WTC11 (cell line): ENCODE data around the gene CCDC30. TPM values are rescaled to one million over a fixed set of nuclear protein-coding genes. Genes with fewer than 3 reads are reported as not detected.
A peak's percentile ranks its signal among the peaks of the same experiment; 100 is the strongest.

Experiments
- ATAC-seq: fragments of 200-7000 bp; cut with Tn5 transposase; 2 replicates; pipeline ENCODE4 v1.10.0; 2021; ENCODE audit warnings: mild to moderate bottlenecking, moderate library complexity
- CTCF ChIA-PET: fragments of 300-600 bp; sonication (Branson Sonifier 250); formaldehyde crosslinking; loops from one replicate; lab custom pipeline; 2021; ENCODE audit warnings: antibody characterized with exemption; lab: Charles Lee
- POLR2A ChIA-PET: fragments of 350-600 bp; sonication (Branson Sonifier 250); formaldehyde crosslinking; loops from one replicate; lab custom pipeline; 2021; ENCODE audit warnings: antibody characterized with exemption; lab: Charles Lee
- DNase-seq: peaks from one replicate; pipeline ENCODE4 v3.0.0; 2021; ENCODE audit warnings: low spot score
- H3K27ac Mint-ChIP-seq: 2 replicates; pipeline ENCODE4 v1.8.0; 2021; ENCODE audit warnings: mixed read lengths
- H3K27me3 Mint-ChIP-seq: 2 replicates; pipeline ENCODE4 v1.8.0; 2021; ENCODE audit warnings: low read depth, mild to moderate bottlenecking, moderate library complexity, mixed read lengths
- H3K36me3 Mint-ChIP-seq: 2 replicates; pipeline ENCODE4 v1.8.0; 2021; ENCODE audit warnings: mixed read lengths
- H3K4me1 Mint-ChIP-seq: 2 replicates; pipeline ENCODE4 v1.8.0; 2022; ENCODE audit warnings: mixed read lengths
- H3K4me3 Mint-ChIP-seq: 2 replicates; pipeline ENCODE4 v1.8.0; 2021; ENCODE audit warnings: mild to moderate bottlenecking, moderate library complexity, mixed read lengths
- H3K9me3 Mint-ChIP-seq: 2 replicates; pipeline ENCODE4 v1.8.0; 2021; ENCODE audit warnings: mixed read lengths
- E2F1 ChIP-seq: sonication (generic); formaldehyde crosslinking; IDR thresholded peaks from 2 replicates; pipeline ENCODE4 v1.8.0; 2022; ENCODE audit warnings: mild to moderate bottlenecking, missing genetic modification reagents
- ELF4 ChIP-seq: sonication (generic); formaldehyde crosslinking; IDR thresholded peaks from 2 replicates; pipeline ENCODE4 v1.8.1; 2022; ENCODE audit warnings: low read depth, mild to moderate bottlenecking, moderate library complexity, missing genetic modification reagents
- EMX1 ChIP-seq: fragments of 250-450 bp; sonication (Bioruptor Pico); IDR thresholded peaks from 2 replicates; pipeline ENCODE4 v1.8.0; 2021; ENCODE audit warnings: mild to moderate bottlenecking
- ESRRA ChIP-seq: sonication (generic); formaldehyde crosslinking; IDR thresholded peaks from 2 replicates; pipeline ENCODE4 v1.8.1; 2022; ENCODE audit warnings: mild to moderate bottlenecking, missing genetic modification reagents, borderline replicate concordance
- ETV6 ChIP-seq: sonication (generic); formaldehyde crosslinking; IDR thresholded peaks from 2 replicates; pipeline ENCODE4 v1.8.1; 2022; ENCODE audit warnings: mild to moderate bottlenecking, missing genetic modification reagents
- FOXK1 ChIP-seq: sonication (generic); formaldehyde crosslinking; IDR thresholded peaks from 2 replicates; pipeline ENCODE4 v1.8.0; 2022; ENCODE audit warnings: mild to moderate bottlenecking, moderate library complexity, missing genetic modification reagents
- GABPB1 ChIP-seq: sonication (generic); formaldehyde crosslinking; IDR thresholded peaks from 2 replicates; pipeline ENCODE4 v1.8.1; 2023; ENCODE audit warnings: mild to moderate bottlenecking, missing genetic modification reagents
- IRF2 ChIP-seq: sonication (generic); formaldehyde crosslinking; IDR thresholded peaks from 2 replicates; pipeline ENCODE4 v1.8.0; 2022; ENCODE audit warnings: low read depth, missing genetic modification reagents, borderline replicate concordance
- JAZF1 ChIP-seq: fragments of 250-450 bp; sonication (Bioruptor Pico); IDR thresholded peaks from 2 replicates; pipeline ENCODE4 v1.9.0; 2021; ENCODE audit warnings: moderate library complexity, mild to moderate bottlenecking, inconsistent platforms
- JUN ChIP-seq: sonication (generic); formaldehyde crosslinking; IDR thresholded peaks from 2 replicates; pipeline ENCODE4 v1.8.0; 2023; ENCODE audit warnings: mild to moderate bottlenecking, missing genetic modification reagents
- MAX ChIP-seq: sonication (generic); formaldehyde crosslinking; IDR thresholded peaks from 2 replicates; pipeline ENCODE4 v1.8.0; 2022; ENCODE audit warnings: mild to moderate bottlenecking, missing genetic modification reagents
- NFATC4 ChIP-seq: fragments of 250-450 bp; sonication (Bioruptor Pico); IDR thresholded peaks from 2 replicates; pipeline ENCODE4 v1.9.0; 2021; ENCODE audit warnings: mild to moderate bottlenecking
- NFE2L1 ChIP-seq: sonication (generic); formaldehyde crosslinking; IDR thresholded peaks from 2 replicates; pipeline ENCODE4 v1.8.1; 2023; ENCODE audit warnings: missing genetic modification reagents
- NR2C2 ChIP-seq: sonication (generic); formaldehyde crosslinking; IDR thresholded peaks from 2 replicates; pipeline ENCODE4 v1.8.0; 2022; ENCODE audit warnings: mild to moderate bottlenecking, missing genetic modification reagents
- NR3C1 ChIP-seq: sonication (generic); formaldehyde crosslinking; conservative IDR thresholded peaks from 2 replicates; pipeline ENCODE4 v1.8.1; 2023; ENCODE audit warnings: low read depth, mild to moderate bottlenecking, missing genetic modification reagents
- OVOL2 ChIP-seq: fragments of 250-450 bp; sonication (Bioruptor Pico); IDR thresholded peaks from 2 replicates; pipeline ENCODE4 v1.9.0; 2021; ENCODE audit warnings: mild to moderate bottlenecking, borderline replicate concordance
- RORB ChIP-seq: fragments of 250-450 bp; sonication (Bioruptor Pico); IDR thresholded peaks from 2 replicates; pipeline ENCODE4 v1.9.0; 2021; ENCODE audit warnings: mild to moderate bottlenecking
- TEAD4 ChIP-seq: sonication (generic); formaldehyde crosslinking; IDR thresholded peaks from 2 replicates; pipeline ENCODE4 v1.8.0; 2022; ENCODE audit warnings: mild to moderate bottlenecking, missing genetic modification reagents
- USF1 ChIP-seq: sonication (generic); formaldehyde crosslinking; IDR thresholded peaks from 2 replicates; pipeline ENCODE4 v1.8.0; 2022; ENCODE audit warnings: mild to moderate bottlenecking, missing genetic modification reagents
- USF2 ChIP-seq: sonication (generic); formaldehyde crosslinking; IDR thresholded peaks from 2 replicates; pipeline ENCODE4 v1.8.1; 2023; ENCODE audit warnings: mild to moderate bottlenecking, missing genetic modification reagents, moderate library complexity
- total RNA-seq: library from RNA; stranded (reverse); gene quantifications from 3 replicates; pipeline ENCODE4 v1.2.3, GENCODE V29; 2021
- TF ChIP-seq, protein P1 (sequence below): sonication (generic); formaldehyde crosslinking; IDR thresholded peaks from 2 replicates; pipeline ENCODE4 v1.8.1; 2022; ENCODE audit warnings: low read depth, mild to moderate bottlenecking, moderate library complexity, missing genetic modification reagents, borderline replicate concordance
- TF ChIP-seq, protein P2 (sequence below): fragments of 250-450 bp; sonication (Bioruptor Pico); IDR thresholded peaks from 2 replicates; pipeline ENCODE4 v1.8.0; 2021; ENCODE audit warnings: mild to moderate bottlenecking
- TF ChIP-seq, protein P3 (sequence below): sonication (generic); formaldehyde crosslinking; IDR thresholded peaks from 2 replicates; pipeline ENCODE4 v1.8.1; 2023; ENCODE audit warnings: mild to moderate bottlenecking, missing genetic modification reagents
- TF ChIP-seq, protein P4 (sequence below): sonication (generic); formaldehyde crosslinking; IDR thresholded peaks from 2 replicates; pipeline ENCODE4 v1.8.1; 2022; ENCODE audit warnings: mild to moderate bottlenecking, moderate library complexity, missing genetic modification reagents
- TF ChIP-seq, protein P5 (sequence below): sonication (generic); formaldehyde crosslinking; IDR thresholded peaks from 2 replicates; pipeline ENCODE4 v1.8.1; 2022; ENCODE audit warnings: low read depth, missing genetic modification reagents, borderline replicate concordance

Gene CCDC30
- total RNA-seq, 1 experiment from 2014 or later = 0.92 TPM

- Mint-ChIP-seq H3K36me3 (peaks cover 12% of the 10 kb centered on the region), H3K27ac (no peak overlapping the region), H3K9me3 (peaks cover 29% of the 10 kb centered on the region), H3K27me3 (0 out of 2 replicates have a peak, but pooled peaks cover 3% of the 10 kb centered on the region), H3K4me3 (no peak overlapping the region), H3K4me1 (peaks cover 6% of the 10 kb centered on the region)
- TF ChIP-seq JAZF1 (CRISPR knock-in tag) = no peak
- TF ChIP-seq, protein P1, sequence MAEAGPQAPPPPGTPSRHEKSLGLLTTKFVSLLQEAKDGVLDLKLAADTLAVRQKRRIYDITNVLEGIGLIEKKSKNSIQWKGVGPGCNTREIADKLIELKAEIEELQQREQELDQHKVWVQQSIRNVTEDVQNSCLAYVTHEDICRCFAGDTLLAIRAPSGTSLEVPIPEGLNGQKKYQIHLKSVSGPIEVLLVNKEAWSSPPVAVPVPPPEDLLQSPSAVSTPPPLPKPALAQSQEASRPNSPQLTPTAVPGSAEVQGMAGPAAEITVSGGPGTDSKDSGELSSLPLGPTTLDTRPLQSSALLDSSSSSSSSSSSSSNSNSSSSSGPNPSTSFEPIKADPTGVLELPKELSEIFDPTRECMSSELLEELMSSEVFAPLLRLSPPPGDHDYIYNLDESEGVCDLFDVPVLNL (CRISPR knock-in tag) = no peak
- no peak for TF ChIP-seq USF2 (CRISPR knock-in tag)
- TF ChIP-seq NFE2L1 (CRISPR knock-in tag) = no peak
- no peak for TF ChIP-seq IRF2 (CRISPR knock-in tag)
- no peak for TF ChIP-seq ESRRA (CRISPR knock-in tag)
- TF ChIP-seq EMX1 (CRISPR knock-in tag) = no peak
- no peak for TF ChIP-seq ETV6 (CRISPR knock-in tag)
- DNase-seq = no peak
- ChIA-PET CTCF (no interaction called here), POLR2A (no interaction called here)
- ATAC-seq = peak; percentile 52; the same call in 1 of the 2 replicates
These were observed 61.2 kb downstream of the CCDC30 start for GRCh38 chr1:42524330-42524729.

GRCh38 chr1:42529724-42530181, 66.7 kb downstream of the CCDC30 start:
- TF ChIP-seq JAZF1 (CRISPR knock-in tag) (no peak), OVOL2 (no peak), JUN (CRISPR knock-in tag) (no peak), ELF4 (CRISPR knock-in tag) (no peak), FOXK1 (CRISPR knock-in tag) (no peak), NR2C2 (CRISPR knock-in tag) (no peak), TEAD4 (CRISPR knock-in tag) (no peak), EMX1 (CRISPR knock-in tag) (no peak), E2F1 (CRISPR knock-in tag) (no peak), USF1 (CRISPR knock-in tag) (no peak), NR3C1 (no peak), MAX (no peak), RORB (no peak), NFATC4 (CRISPR knock-in tag) (no peak), GABPB1 (CRISPR knock-in tag) (no peak), IRF2 (CRISPR knock-in tag) (no peak)
- TF ChIP-seq, protein P2, sequence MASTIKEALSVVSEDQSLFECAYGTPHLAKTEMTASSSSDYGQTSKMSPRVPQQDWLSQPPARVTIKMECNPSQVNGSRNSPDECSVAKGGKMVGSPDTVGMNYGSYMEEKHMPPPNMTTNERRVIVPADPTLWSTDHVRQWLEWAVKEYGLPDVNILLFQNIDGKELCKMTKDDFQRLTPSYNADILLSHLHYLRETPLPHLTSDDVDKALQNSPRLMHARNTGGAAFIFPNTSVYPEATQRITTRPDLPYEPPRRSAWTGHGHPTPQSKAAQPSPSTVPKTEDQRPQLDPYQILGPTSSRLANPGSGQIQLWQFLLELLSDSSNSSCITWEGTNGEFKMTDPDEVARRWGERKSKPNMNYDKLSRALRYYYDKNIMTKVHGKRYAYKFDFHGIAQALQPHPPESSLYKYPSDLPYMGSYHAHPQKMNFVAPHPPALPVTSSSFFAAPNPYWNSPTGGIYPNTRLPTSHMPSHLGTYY (CRISPR knock-in tag) = no peak
- TF ChIP-seq, protein P3, sequence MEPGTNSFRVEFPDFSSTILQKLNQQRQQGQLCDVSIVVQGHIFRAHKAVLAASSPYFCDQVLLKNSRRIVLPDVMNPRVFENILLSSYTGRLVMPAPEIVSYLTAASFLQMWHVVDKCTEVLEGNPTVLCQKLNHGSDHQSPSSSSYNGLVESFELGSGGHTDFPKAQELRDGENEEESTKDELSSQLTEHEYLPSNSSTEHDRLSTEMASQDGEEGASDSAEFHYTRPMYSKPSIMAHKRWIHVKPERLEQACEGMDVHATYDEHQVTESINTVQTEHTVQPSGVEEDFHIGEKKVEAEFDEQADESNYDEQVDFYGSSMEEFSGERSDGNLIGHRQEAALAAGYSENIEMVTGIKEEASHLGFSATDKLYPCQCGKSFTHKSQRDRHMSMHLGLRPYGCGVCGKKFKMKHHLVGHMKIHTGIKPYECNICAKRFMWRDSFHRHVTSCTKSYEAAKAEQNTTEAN (CRISPR knock-in tag) = no peak
- TF ChIP-seq, protein P4, sequence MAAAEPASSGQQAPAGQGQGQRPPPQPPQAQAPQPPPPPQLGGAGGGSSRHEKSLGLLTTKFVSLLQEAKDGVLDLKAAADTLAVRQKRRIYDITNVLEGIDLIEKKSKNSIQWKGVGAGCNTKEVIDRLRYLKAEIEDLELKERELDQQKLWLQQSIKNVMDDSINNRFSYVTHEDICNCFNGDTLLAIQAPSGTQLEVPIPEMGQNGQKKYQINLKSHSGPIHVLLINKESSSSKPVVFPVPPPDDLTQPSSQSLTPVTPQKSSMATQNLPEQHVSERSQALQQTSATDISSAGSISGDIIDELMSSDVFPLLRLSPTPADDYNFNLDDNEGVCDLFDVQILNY (CRISPR knock-in tag) = no peak
- TF ChIP-seq, protein P5, sequence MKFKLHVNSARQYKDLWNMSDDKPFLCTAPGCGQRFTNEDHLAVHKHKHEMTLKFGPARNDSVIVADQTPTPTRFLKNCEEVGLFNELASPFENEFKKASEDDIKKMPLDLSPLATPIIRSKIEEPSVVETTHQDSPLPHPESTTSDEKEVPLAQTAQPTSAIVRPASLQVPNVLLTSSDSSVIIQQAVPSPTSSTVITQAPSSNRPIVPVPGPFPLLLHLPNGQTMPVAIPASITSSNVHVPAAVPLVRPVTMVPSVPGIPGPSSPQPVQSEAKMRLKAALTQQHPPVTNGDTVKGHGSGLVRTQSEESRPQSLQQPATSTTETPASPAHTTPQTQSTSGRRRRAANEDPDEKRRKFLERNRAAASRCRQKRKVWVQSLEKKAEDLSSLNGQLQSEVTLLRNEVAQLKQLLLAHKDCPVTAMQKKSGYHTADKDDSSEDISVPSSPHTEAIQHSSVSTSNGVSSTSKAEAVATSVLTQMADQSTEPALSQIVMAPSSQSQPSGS = no peak
- ATAC-seq (no peak), DNase-seq (no peak)
- Mint-ChIP-seq H3K4me1 (peaks cover 8% of the 10 kb centered on the region), H3K9me3 (peaks cover 3% of the 10 kb centered on the region), H3K27ac (no peak overlapping the region), H3K36me3 (peaks cover 3% of the 10 kb centered on the region), H3K27me3 (no peaks in the 10 kb centered on the region), H3K4me3 (no peak overlapping the region)
- ChIA-PET POLR2A (no interaction called here), CTCF (no interaction called here)
